ENCODE results near the gene DCUN1D4.
A peak's percentile ranks its signal among the peaks of the same experiment; 100 is the strongest.

DCUN1D4 gene

GRCh38 chr4:51901363-51901762 is 58.4 kb downstream of the DCUN1D4 start:
- peak; percentile 35 to 43 for DNase-seq (ENCODE audit: low read depth in 1 of 2, low spot score in 1 of 2)
- Histone ChIP-seq H3K27me3 (ENCODE audit: insufficient read depth, poor library complexity, severe bottlenecking) (no peaks in the 10 kb centered on the region), H3K4me3 (replicated peaks; ENCODE audit: insufficient read depth, low read length) (no peak overlapping the region), H3K27ac (replicated peaks) (peak overlapping the region; percentile 59)
- no peak for TF ChIP-seq POLR2AphosphoS5 (IDR thresholded peaks at IDR 0.05; ENCODE audit: low read depth)
- no peak for TF ChIP-seq SPI1 (IDR thresholded peaks at IDR 0.05; ENCODE audit: borderline replicate concordance, low read depth)
- no peak for TF ChIP-seq CTCF (IDR thresholded peaks at IDR 0.05; ENCODE audit: insufficient read depth, low read length)
- TF ChIP-seq REST (IDR thresholded peaks at IDR 0.05; ENCODE audit: insufficient replicate concordance, low read depth): no peak
- no peak for TF ChIP-seq GABPA (IDR thresholded peaks at IDR 0.05; ENCODE audit: low read depth)

GRCh38 chr4:51906167-51906958 is 63.4 kb downstream of the DCUN1D4 start:
- DNase-seq (ENCODE audit: low read depth in 1 of 2, low spot score in 1 of 2): peak; percentile 67 to 87
- peak overlapping the region; percentile 60 for H3K27ac ChIP-seq (replicated peaks)

More at GRCh38 chr4:51906167-51906958, 63.4 kb downstream of the DCUN1D4 start:
- TF ChIP-seq REST (IDR thresholded peaks at IDR 0.05; ENCODE audit: insufficient replicate concordance, low read depth): no peak
- no peak for TF ChIP-seq CTCF (IDR thresholded peaks at IDR 0.05; ENCODE audit: insufficient read depth, low read length)
- peak; percentile 35; the same call in 1 of the 2 replicates for TF ChIP-seq POLR2AphosphoS5 (IDR thresholded peaks at IDR 0.05; ENCODE audit: low read depth)
- TF ChIP-seq SPI1 (IDR thresholded peaks at IDR 0.05; ENCODE audit: borderline replicate concordance, low read depth): peak; percentile 97
- TF ChIP-seq GABPA (IDR thresholded peaks at IDR 0.05; ENCODE audit: low read depth): no peak
- no peak overlapping the region for H3K4me3 ChIP-seq (replicated peaks; ENCODE audit: insufficient read depth, low read length)
- H3K27me3 ChIP-seq (ENCODE audit: insufficient read depth, poor library complexity, severe bottlenecking): no peaks in the 10 kb centered on the region
